Measurements from ENCODE around the gene CSDE1. TPM values are rescaled to one million over a fixed set of nuclear protein-coding genes. Genes with fewer than 3 reads are reported as not detected.
"Not testable (repeated sequence)": the region's sequence is repeated elsewhere in the genome, so short reads cannot be mapped to it uniquely, and the experiment has no call there.

CSDE1 gene
- total and polyA plus RNA-seq, 3 experiments from 2014 or later: 357 to 513 (median 481) TPM

- Histone ChIP-seq H3K4me3 (ENCODE audit: low read length) (peak overlapping the region; percentile 92), H3K27me3 (ENCODE audit: insufficient read depth, low read length, poor library complexity, severe bottlenecking) (no peaks in the 10 kb centered on the region), H3K9me3 (ENCODE audit: low read length) (no peaks in the 10 kb centered on the region), H3K36me3 (ENCODE audit: insufficient read depth, low read length) (no peaks in the 10 kb centered on the region), H3K27ac (ENCODE audit: low read depth, low read length) (peak overlapping the region; percentile 99), H3K4me1 (ENCODE audit: insufficient read depth, low read length) (peaks cover 51% of the 10 kb centered on the region)
- Mint-ChIP-seq H3K36me3 (peaks cover 0 to 23% (median 2%) of the 10 kb centered on the region in 3 donors), H3K27me3 (no peaks in the 10 kb centered on the region), H3K9me3 (peaks cover 0 to 3% (median 0%) of the 10 kb centered on the region in 5 donors), H3K4me1 (peaks cover 58 to 70% (median 65%) of the 10 kb centered on the region in 3 donors), H3K4me3 (peak overlapping the region; percentile 99 to 100 (median 100)), H3K27ac (peak overlapping the region; percentile 98 to 100 (median 100))
- DNase-seq: peak in 1 of 5 donors; percentile 5
- ChIA-PET CTCF (interaction anchor here (0.9 to 1.5 kb wide), 2 partner anchors 24 to 35 kb away, joined by 5 read pairs; partner anchors contain the start of gene SIKE1), POLR2A (interaction anchor here (1.0 to 2.2 kb wide), 6 partner anchors 24 to 246 kb away, joined by 3 to 15 read pairs (median 7); partner anchors contain the start of genes BCAS2, DENND2C, NRAS and SIKE1)
Observed at GRCh38 chr1:114756949-114757454, 782 bp downstream of the CSDE1 start.

- CTCF ChIA-PET: interaction anchor here (0.9 kb wide), 1 partner anchor 9 kb away, joined by 3 read pairs; no protein-coding TSS in a partner anchor
Observed at GRCh38 chr1:114756009-114756892, 1.5 kb downstream of the CSDE1 start.

GRCh38 chr1:114755006-114755931, 2.5 kb downstream of the CSDE1 start:
- Mint-ChIP-seq H3K4me3 (peak overlapping the region; percentile 99 to 100 (median 100)), H3K4me1 (peaks cover 76 to 87% (median 83%) of the 10 kb centered on the region in 3 donors), H3K36me3 (peaks cover 0 to 32% (median 2%) of the 10 kb centered on the region in 3 donors), H3K27me3 (no peaks in the 10 kb centered on the region), H3K9me3 (peaks cover 0 to 3% (median 0%) of the 10 kb centered on the region in 5 donors), H3K27ac (peak overlapping the region; percentile 83 to 100 (median 100))
- ChIA-PET POLR2A (interaction anchor here (0.6 to 1.8 kb wide), 2 partner anchors 11 to 244 kb away, joined by 3 to 10 read pairs; partner anchors contain the start of gene TRIM33), CTCF (interaction anchor here (0.9 kb wide), 1 partner anchor 8 kb away, joined by 3 read pairs; no protein-coding TSS in a partner anchor)
- H3K4me1 ChIP-seq (ENCODE audit: insufficient read depth, low read length): peaks cover 69% of the 10 kb centered on the region
- no peaks in the 10 kb centered on the region for H3K27me3 ChIP-seq (ENCODE audit: insufficient read depth, low read length, poor library complexity, severe bottlenecking)
- no peaks in the 10 kb centered on the region for H3K9me3 ChIP-seq (ENCODE audit: low read length)
- peak overlapping the region; percentile 21 for H3K27ac ChIP-seq (ENCODE audit: low read depth, low read length)
- DNase-seq: no peak
- H3K4me3 ChIP-seq (ENCODE audit: low read length): peak overlapping the region; percentile 92
- H3K36me3 ChIP-seq (ENCODE audit: insufficient read depth, low read length): peaks cover 5% of the 10 kb centered on the region

More at GRCh38 chr1:114756009-114756892, 1.5 kb downstream of the CSDE1 start:
- H3K4me1 ChIP-seq (ENCODE audit: insufficient read depth, low read length): peaks cover 59% of the 10 kb centered on the region
- peak overlapping the region; percentile 99 to 100 (median 100) for H3K4me3 Mint-ChIP-seq
- no peaks in the 10 kb centered on the region for H3K36me3 ChIP-seq (ENCODE audit: insufficient read depth, low read length)
- H3K9me3 Mint-ChIP-seq: peaks cover 0 to 3% (median 0%) of the 10 kb centered on the region in 5 donors
- POLR2A ChIA-PET: interaction anchor here (0.6 to 2.2 kb wide), 4 partner anchors 12 to 245 kb away, joined by 3 to 15 read pairs (median 8); partner anchors contain the start of genes BCAS2, SIKE1 and TRIM33
- H3K9me3 ChIP-seq (ENCODE audit: low read length): no peaks in the 10 kb centered on the region
- peak overlapping the region; percentile 99 for H3K27ac ChIP-seq (ENCODE audit: low read depth, low read length)
- peaks cover 66 to 77% (median 73%) of the 10 kb centered on the region in 3 donors for H3K4me1 Mint-ChIP-seq
- peak overlapping the region; percentile 92 for H3K4me3 ChIP-seq (ENCODE audit: low read length)
- H3K27me3 ChIP-seq (ENCODE audit: insufficient read depth, low read length, poor library complexity, severe bottlenecking): no peaks in the 10 kb centered on the region
- peak in 1 of 5 donors; percentile 64 for DNase-seq
- no peaks in the 10 kb centered on the region for H3K27me3 Mint-ChIP-seq
- H3K27ac Mint-ChIP-seq: peak overlapping the region; percentile 83 to 100 (median 100)
- peaks cover 0 to 26% (median 2%) of the 10 kb centered on the region in 3 donors for H3K36me3 Mint-ChIP-seq

- Mint-ChIP-seq H3K4me1 (peaks cover 91 to 98% (median 94%) of the 10 kb centered on the region in 3 donors), H3K36me3 (peaks cover 0 to 48% (median 13%) of the 10 kb centered on the region in 3 donors), H3K4me3 (peak overlapping the region; percentile 80 to 100 (median 100)), H3K27ac (peak overlapping the region in 6 of 8 donors; percentile 85 to 100 (median 100))
- not testable (repeated sequence) for H3K4me3 ChIP-seq (ENCODE audit: low read length); H3K9me3 Mint-ChIP-seq; H3K27ac ChIP-seq (ENCODE audit: low read depth, low read length); H3K27me3 Mint-ChIP-seq; H3K9me3 ChIP-seq (ENCODE audit: low read length); H3K27me3 ChIP-seq (ENCODE audit: insufficient read depth, low read length, poor library complexity, severe bottlenecking); DNase-seq
- peaks cover 84% of the 10 kb centered on the region for H3K4me1 ChIP-seq (ENCODE audit: insufficient read depth, low read length)
- POLR2A ChIA-PET: interaction anchor here (0.5 kb wide), 1 partner anchor 1623 kb away, joined by 6 read pairs; no protein-coding TSS in a partner anchor
- CTCF ChIA-PET: interaction anchor here (1.0 kb wide), 1 partner anchor 36 kb away, joined by 3 read pairs; no protein-coding TSS in a partner anchor
- H3K36me3 ChIP-seq (ENCODE audit: insufficient read depth, low read length): peaks cover 20% of the 10 kb centered on the region
Observed at GRCh38 chr1:114753702-114754101, 4.1 kb downstream of the CSDE1 start.

GRCh38 chr1:114753143-114753542, 4.6 kb downstream of the CSDE1 start:
- Histone ChIP-seq H3K27me3 (ENCODE audit: insufficient read depth, low read length, poor library complexity, severe bottlenecking) (no peaks in the 10 kb centered on the region), H3K36me3 (ENCODE audit: insufficient read depth, low read length) (peaks cover 23% of the 10 kb centered on the region), H3K27ac (ENCODE audit: low read depth, low read length) (no peak overlapping the region), H3K9me3 (ENCODE audit: low read length) (no peaks in the 10 kb centered on the region), H3K4me1 (ENCODE audit: insufficient read depth, low read length) (peaks cover 86% of the 10 kb centered on the region), H3K4me3 (ENCODE audit: low read length) (no peak overlapping the region)
- ChIA-PET CTCF (interaction anchor here (1.0 kb wide), 1 partner anchor 35 kb away, joined by 3 read pairs; no protein-coding TSS in a partner anchor), POLR2A (interaction anchor here (0.5 kb wide), 1 partner anchor 1623 kb away, joined by 6 read pairs; no protein-coding TSS in a partner anchor)
- Mint-ChIP-seq H3K4me3 (peak overlapping the region; percentile 14 to 100 (median 33)), H3K27me3 (no peaks in the 10 kb centered on the region), H3K4me1 (peaks cover 94 to 98% (median 94%) of the 10 kb centered on the region in 3 donors), H3K27ac (peak overlapping the region in 2 of 8 donors; percentile 40 to 67), H3K36me3 (peaks cover 0 to 53% (median 13%) of the 10 kb centered on the region in 3 donors), H3K9me3 (no peaks in the 10 kb centered on the region)
- no peak for DNase-seq

GRCh38 chr1:114750780-114751179, 7.0 kb downstream of the CSDE1 start:
- no peak for DNase-seq
- peaks cover 82% of the 10 kb centered on the region for H3K4me1 ChIP-seq (ENCODE audit: insufficient read depth, low read length)
- Mint-ChIP-seq H3K36me3 (peaks cover 0 to 55% (median 16%) of the 10 kb centered on the region in 3 donors), H3K9me3 (no peaks in the 10 kb centered on the region), H3K4me3 (peak overlapping the region; percentile 15 to 70 (median 28)), H3K27me3 (no peaks in the 10 kb centered on the region), H3K27ac (peak overlapping the region in 4 of 8 donors; percentile 22 to 64 (median 36)), H3K4me1 (peaks cover 92 to 97% (median 97%) of the 10 kb centered on the region in 3 donors)
- no peak overlapping the region for H3K27ac ChIP-seq (ENCODE audit: low read depth, low read length)
- H3K36me3 ChIP-seq (ENCODE audit: insufficient read depth, low read length): peaks cover 35% of the 10 kb centered on the region
- no peaks in the 10 kb centered on the region for H3K9me3 ChIP-seq (ENCODE audit: low read length)
- no peak overlapping the region for H3K4me3 ChIP-seq (ENCODE audit: low read length)
- H3K27me3 ChIP-seq (ENCODE audit: insufficient read depth, low read length, poor library complexity, severe bottlenecking): no peaks in the 10 kb centered on the region
- POLR2A ChIA-PET: interaction anchor here (0.7 kb wide), 1 partner anchor 27 kb away, joined by 3 read pairs; no protein-coding TSS in a partner anchor
- CTCF ChIA-PET: no interaction called here

Measured in CD8-positive, alpha-beta memory T cell (primary cell).